ENCODE measurements around the gene CDC42EP4. TPM values are rescaled to one million over a fixed set of nuclear protein-coding genes. Genes with fewer than 3 reads are reported as not detected.
"Not testable (repeated sequence)": the region's sequence is repeated elsewhere in the genome, so short reads cannot be mapped to it uniquely, and the experiment has no call there.

CDC42EP4 gene
- total RNA-seq, 1 donor from 2014 or later: 115 TPM

DNA sequence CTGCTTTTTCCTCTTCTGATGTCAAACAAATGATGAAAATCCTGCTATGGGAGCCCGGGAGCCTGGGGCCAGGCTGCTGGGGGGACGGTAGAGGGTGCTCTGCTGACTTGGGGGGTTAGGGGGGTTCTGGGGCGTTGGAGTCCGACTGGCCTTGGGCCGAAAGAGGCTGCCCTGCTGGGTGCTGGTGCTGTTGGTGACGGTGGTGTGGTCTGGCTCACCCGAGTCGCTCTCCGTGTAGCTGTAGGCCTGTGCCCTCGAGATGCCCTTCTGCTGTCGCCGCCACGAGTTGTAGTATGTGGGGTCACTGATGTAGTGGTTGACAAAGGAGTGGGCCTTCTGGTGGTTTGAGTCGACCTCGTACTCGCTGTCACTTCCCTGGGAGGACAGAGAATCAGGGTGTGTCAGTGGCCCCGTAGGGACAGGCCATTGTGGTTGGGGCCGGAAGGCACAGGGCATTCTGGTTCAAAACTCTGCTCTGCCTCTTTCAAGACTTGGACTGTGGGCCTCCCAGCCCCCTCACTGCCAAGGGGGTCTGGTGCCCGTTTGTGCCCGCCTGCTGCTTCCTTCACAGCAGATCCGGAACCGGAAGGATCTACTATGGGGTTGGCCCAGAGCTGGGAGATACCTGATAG lies 26.9 kb upstream of the CDC42EP4 start:
- TF ChIP-seq, protein P1, sequence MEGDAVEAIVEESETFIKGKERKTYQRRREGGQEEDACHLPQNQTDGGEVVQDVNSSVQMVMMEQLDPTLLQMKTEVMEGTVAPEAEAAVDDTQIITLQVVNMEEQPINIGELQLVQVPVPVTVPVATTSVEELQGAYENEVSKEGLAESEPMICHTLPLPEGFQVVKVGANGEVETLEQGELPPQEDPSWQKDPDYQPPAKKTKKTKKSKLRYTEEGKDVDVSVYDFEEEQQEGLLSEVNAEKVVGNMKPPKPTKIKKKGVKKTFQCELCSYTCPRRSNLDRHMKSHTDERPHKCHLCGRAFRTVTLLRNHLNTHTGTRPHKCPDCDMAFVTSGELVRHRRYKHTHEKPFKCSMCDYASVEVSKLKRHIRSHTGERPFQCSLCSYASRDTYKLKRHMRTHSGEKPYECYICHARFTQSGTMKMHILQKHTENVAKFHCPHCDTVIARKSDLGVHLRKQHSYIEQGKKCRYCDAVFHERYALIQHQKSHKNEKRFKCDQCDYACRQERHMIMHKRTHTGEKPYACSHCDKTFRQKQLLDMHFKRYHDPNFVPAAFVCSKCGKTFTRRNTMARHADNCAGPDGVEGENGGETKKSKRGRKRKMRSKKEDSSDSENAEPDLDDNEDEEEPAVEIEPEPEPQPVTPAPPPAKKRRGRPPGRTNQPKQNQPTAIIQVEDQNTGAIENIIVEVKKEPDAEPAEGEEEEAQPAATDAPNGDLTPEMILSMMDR (conservative IDR thresholded peaks at IDR 0.05; ENCODE audit: low read depth, low read length): no peak
- H3K4me3 ChIP-seq (ENCODE audit: low read depth, low read length): no peak overlapping the region
- no peak for DNase-seq (ENCODE audit: low read depth)

DNA sequence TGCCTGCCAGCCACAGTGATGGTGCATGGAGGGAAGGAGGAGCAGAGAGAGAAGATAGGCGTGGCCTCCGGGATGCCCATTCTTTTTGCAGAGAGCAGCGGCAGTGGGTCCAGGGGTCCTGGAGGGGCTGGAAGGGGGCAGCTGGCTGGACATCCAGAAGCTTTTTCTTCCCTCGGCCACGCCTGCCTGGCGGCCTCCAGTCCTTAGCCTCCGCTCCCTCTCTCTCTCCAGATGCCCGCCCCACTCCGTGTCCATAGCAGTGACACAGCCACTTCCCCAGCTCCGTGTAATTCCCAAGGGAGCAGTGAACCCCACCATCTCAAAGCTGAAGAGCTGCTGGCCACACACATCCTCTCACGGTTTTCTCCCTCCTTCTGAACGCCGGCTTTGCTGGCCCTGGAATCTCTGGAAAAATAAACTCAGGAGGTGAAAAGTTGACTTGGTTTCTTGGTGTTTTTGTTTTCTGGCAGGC lies 26.3 kb upstream of the CDC42EP4 start:
- DNase-seq (ENCODE audit: low read depth): no peak
- no peak overlapping the region for H3K4me3 ChIP-seq (ENCODE audit: low read depth, low read length)

DNA sequence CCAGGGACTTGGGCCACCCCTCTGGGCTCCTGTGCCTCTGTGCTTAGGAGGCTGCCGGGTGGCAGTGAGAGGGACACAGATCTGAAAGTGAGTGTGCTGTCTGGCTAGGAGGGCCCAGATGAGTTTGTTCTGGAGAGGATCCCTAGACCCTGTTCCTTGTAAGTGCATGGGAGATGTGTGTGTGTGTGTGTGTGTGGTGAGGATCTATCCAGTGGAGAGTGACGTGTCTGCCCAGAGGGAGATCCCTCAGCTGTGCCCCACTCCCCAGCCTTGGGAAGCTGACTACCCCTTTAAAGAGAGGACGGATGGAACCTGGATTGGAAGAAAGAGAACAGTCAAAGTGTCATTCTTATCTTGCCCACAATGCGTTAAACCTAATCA lies 25.5 kb upstream of the CDC42EP4 start:
- H3K4me3 ChIP-seq (ENCODE audit: low read depth, low read length): no peak overlapping the region
- TF ChIP-seq, protein P1 (conservative IDR thresholded peaks at IDR 0.05; ENCODE audit: low read depth, low read length): no peak
- no peak for DNase-seq (ENCODE audit: low read depth)

More for the DNA sequence above, 26.3 kb upstream of the CDC42EP4 start:
- TF ChIP-seq, protein P1 (conservative IDR thresholded peaks at IDR 0.05; ENCODE audit: low read depth, low read length): no peak

DNA sequence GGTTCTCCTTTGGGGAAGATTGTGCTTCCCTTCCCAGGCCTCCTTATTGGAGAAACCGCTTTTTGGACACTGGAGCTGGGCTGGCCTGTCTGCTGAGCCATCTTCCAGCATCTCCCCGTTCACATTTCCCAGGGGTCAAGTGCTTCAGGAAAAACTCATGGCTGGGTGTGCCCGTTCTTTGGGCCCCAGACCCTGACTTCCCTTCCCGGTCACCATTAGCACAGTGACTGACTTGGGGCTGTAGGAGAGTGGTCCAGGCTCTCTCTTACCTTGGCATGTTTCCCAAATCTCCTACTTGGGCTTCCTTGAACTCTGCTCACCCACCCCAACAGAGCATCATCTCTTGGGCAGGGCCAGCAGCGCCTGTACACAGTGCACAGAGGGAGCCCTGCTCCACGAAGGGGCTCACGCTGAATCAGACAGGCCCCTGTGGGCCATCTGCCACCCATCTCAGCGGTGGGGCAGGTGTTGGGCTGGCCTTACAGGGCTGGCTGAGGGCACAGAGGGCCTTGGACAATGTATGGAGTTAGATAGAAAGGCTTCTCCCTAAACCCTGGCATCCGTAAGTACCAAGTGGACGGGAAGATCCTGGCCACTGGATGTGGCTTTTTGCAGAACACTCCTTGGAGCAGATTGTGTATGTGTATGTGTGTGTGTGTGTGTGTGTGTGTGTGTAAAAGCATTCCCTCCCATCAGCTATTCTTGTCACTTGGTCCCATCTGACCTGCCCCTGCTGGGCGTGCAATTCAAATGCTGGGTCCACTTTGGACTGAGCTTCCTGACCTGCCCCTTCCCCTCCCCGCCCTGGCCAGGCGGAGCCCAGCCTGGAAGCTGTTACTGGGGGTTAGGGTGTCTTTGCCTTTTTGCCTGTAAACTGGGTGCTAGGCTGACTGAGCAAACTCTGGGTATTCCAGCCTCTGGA lies 24.9 kb upstream of the CDC42EP4 start:
- no peak overlapping the region for H3K4me3 ChIP-seq (ENCODE audit: low read depth, low read length)
- TF ChIP-seq, protein P1 (conservative IDR thresholded peaks at IDR 0.05; ENCODE audit: low read depth, low read length): no peak
- DNase-seq (ENCODE audit: low read depth): no peak

DNA sequence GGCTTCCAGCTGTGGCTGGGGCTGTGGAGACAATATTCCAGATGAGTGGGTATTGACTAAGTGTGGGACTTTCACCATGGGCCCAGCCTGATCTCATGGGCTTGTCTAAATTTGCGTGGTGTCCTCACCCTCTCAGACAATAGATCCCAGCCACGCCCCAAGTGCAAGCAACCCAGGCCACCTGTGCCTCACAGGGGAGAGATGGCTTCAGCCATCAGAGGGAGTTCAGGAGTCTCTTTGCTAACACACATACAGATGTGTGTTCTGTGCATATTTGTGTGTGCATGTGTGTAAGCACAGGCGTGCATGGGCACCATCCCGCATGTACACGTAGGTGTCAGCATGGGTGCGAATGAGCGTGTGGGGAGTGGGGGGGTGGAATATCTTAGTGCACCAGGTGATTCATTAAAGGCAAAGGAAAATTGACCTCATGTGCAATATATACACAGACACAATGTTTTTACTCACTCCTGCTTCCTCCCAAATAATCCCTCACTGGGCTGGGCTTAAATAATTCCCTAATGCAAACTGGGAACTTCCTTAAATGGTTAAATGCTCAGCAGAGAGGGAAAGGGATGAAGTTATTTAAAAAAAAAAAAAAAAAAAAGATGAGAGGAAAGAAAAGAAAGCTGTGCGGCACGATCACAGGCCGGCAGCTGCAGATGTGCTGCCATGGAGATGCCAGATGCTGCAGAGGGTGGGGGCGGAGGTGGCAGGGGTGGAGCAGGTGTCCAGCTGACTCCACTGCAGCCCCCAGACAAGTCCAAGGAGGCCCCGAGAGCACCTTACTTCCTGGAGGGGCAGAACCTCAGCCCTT lies 24.0 kb upstream of the CDC42EP4 start:
- TF ChIP-seq, protein P1 (conservative IDR thresholded peaks at IDR 0.05; ENCODE audit: low read depth, low read length): no peak
- DNase-seq (ENCODE audit: low read depth): no peak

DNA sequence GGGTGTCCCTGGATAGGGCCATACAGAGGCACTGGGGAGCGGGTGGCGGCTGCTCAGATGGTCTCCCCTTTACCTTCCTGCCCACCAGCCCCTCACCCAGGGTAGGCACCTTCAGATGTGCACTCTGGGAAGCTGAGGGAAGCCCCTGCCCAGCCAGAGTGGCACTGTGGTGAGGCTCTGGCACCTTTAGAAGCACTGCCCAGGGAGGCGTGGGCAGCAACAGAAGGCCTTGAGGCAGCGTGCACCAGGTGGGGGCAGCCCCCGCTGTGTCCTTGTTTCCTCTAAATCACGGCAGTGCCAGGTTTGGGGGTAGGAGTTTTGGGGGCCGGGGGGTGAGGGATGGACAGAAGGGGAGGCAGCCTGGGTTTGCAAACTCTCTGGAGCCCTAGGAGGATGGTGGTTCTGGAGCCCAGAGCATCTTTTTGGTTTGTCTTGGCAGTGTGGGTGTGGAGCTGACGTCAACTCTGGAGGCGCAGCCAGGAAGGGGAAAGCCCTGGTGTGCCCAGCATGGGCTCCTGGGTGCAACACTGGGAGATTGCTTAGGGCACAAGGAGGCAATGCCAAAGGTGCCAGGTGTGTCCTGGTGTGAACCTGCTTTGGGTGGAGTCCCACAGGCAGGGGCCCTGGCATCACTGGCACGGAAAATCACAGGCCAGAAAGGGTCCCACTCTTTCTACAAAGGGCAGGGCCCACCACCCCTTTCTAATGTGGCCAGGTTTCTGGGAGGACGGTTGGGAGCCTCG lies 23.1 kb upstream of the CDC42EP4 start:
- TF ChIP-seq, protein P1 (conservative IDR thresholded peaks at IDR 0.05; ENCODE audit: low read depth, low read length): no peak
- no peak for DNase-seq (ENCODE audit: low read depth)

More for the DNA sequence above, 24.0 kb upstream of the CDC42EP4 start:
- no peak overlapping the region for H3K4me3 ChIP-seq (ENCODE audit: low read depth, low read length)

DNA sequence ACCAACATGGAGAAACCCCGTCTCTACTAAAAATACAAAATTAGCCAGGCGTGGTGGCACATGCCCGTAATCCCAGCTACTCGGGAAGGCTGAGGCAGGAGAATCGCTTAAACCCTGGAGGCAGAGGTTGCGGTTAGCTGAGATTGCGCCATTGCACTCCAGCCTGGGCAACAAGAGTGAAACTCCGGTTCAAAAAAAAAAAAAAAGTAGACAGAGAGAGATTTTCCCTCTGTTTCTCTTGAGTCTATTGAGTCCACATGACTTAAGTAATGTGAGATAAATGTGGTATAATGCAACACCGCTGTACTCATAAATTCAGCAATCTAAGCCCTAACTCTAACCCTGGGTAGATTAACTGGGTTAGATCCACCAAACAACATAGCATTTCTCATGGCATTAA lies 21.6 kb upstream of the CDC42EP4 start:
- H3K4me3 ChIP-seq (ENCODE audit: low read depth, low read length); DNase-seq (ENCODE audit: low read depth): not testable (repeated sequence)

More for the DNA sequence above, 23.1 kb upstream of the CDC42EP4 start:
- no peak overlapping the region for H3K4me3 ChIP-seq (ENCODE audit: low read depth, low read length)
